Muscle layer of colon (tissue), 2 donors: ENCODE measurements around the gene MEIS2.

ENCODE experiments used
- H3K27ac ChIP-seq: one replicate; pipeline ENCODE4 v1.7.0; 2013; ENCODE audit warnings: low read depth, mild to moderate bottlenecking, low read length, moderate library complexity
- H3K27me3 ChIP-seq, 2 donors: one replicate each; pipeline ENCODE4 v1.7.0; 2013; ENCODE audit warnings: low read length in 2 of 2, mild to moderate bottlenecking in 2 of 2; ENCODE audit not compliant: insufficient read depth in 2 of 2, control insufficient read depth in 1 of 2
- H3K36me3 ChIP-seq: one replicate; pipeline ENCODE4 v1.7.0; 2013; ENCODE audit warnings: mild to moderate bottlenecking, low read length; ENCODE audit not compliant: insufficient read depth
- H3K4me1 ChIP-seq: one replicate; pipeline ENCODE4 v1.7.0; 2013; ENCODE audit warnings: mild to moderate bottlenecking, low read length; ENCODE audit not compliant: insufficient read depth
- H3K4me3 ChIP-seq, 2 donors: one replicate each; pipeline ENCODE4 v1.7.0; 2013; ENCODE audit warnings: low read length in 2 of 2, low read depth in 1 of 2, mild to moderate bottlenecking in 1 of 2, moderate library complexity in 1 of 2
- H3K9ac ChIP-seq: one replicate; pipeline ENCODE4 v1.7.0; 2013; ENCODE audit warnings: low read length
- H3K9me3 ChIP-seq: one replicate; pipeline ENCODE4 v1.7.0; 2013; ENCODE audit warnings: mild to moderate bottlenecking, low read length
- donor health status: abdominal sarcoma.
- donor health status: Adenocarcinoma of cecum.

Gene MEIS2

DNA sequence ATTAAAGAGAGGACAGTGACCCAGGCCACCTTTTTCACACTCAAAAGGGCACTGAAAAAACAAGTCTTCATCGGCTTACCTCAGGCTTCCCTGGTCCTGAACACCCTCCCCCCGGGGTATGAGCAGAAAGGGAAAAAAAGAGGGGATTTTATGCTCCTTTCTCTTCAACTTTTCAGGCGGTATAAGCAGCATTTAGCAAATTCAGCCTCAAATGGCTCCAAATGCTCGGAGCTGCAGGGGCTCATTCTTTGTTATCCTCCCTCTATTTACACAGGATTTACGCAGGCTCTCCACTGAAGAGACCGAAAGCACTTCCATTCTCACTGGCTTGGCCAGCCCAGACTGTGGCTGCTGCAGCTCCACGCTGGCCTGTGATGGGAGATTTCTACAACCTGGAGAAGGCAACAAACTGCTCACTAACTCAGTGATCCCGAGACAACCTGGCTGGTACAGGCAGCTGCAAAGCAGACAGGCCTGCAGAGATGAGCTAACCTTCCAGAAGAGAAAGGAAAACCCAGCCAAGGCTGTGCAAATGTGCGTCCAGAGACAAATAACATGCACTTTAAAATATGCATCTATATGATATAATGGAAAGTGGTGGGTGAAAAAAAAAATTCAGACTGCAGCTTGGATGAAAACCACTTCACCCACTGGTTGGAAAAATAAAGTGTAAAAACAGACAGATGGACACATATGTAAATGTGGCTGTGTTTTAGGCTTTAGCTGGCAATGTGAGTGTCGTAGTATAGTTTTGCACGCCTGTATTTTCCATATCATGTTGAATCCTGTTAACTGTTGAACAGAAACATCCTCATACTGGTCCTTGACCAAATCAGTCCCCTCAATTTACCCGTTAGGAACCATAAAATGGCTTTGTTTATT lies 54.2 kb downstream of the MEIS2 start:
- Histone ChIP-seq H3K4me3 (peak overlapping the region in 1 of 2 donors; percentile 1), H3K36me3 (no peaks in the 10 kb centered on the region), H3K27me3 (no peaks in the 10 kb centered on the region), H3K9me3 (no peaks in the 10 kb centered on the region), H3K27ac (peak overlapping the region; percentile 12), H3K4me1 (peaks cover 42% of the 10 kb centered on the region), H3K9ac (no peak overlapping the region)

DNA sequence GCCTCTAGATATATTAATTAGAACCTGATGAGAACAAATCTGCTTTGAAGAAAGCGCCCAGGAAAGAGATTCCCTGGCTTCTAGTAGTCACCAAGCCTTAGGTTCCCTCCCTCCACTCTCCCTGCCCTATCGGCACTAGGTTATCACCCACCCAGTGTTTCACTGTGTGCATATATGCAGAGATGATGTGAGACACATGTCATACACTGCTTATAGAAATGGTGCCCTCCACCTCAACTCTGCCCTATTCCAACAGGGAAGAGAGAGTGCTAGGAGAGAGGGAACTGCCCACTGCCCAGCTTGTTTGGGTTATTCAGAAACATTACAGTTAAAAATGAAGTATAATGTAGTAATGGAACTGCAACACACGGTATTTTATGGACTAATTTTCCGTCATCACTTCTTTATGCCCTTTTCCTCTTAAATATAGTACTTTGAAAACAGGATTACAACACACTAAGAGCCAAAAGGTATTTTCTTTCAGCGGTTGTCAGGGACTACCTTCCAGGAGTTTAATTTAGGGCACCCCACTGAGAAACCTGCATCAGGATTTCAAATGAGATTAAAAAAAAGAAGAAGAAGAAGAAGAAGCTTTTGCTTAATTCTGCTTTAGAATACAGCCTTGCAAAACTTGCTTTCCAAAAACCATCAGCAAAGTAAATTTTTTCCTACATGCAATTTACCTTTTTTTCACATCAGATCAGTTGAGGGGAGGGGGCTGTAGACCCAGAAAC lies 55.3 kb downstream of the MEIS2 start:
- no peaks in the 10 kb centered on the region for H3K36me3 ChIP-seq
- no peak overlapping the region for H3K9ac ChIP-seq
- no peaks in the 10 kb centered on the region for H3K27me3 ChIP-seq
- H3K4me3 ChIP-seq, result no peak overlapping the region
- no peaks in the 10 kb centered on the region for H3K9me3 ChIP-seq
- no peak overlapping the region for H3K27ac ChIP-seq
- peaks cover 45% of the 10 kb centered on the region for H3K4me1 ChIP-seq

GRCh38 chr15:37041836-37042235 lies 58.5 kb downstream of the MEIS2 start:
- H3K36me3 ChIP-seq, result no peaks in the 10 kb centered on the region
- no peaks in the 10 kb centered on the region for H3K9me3 ChIP-seq
- H3K27me3 ChIP-seq, result no peaks in the 10 kb centered on the region
- no peak overlapping the region for H3K9ac ChIP-seq
- H3K4me3 ChIP-seq, result no peak overlapping the region
- no peak overlapping the region for H3K27ac ChIP-seq
- peaks cover 63% of the 10 kb centered on the region for H3K4me1 ChIP-seq

DNA sequence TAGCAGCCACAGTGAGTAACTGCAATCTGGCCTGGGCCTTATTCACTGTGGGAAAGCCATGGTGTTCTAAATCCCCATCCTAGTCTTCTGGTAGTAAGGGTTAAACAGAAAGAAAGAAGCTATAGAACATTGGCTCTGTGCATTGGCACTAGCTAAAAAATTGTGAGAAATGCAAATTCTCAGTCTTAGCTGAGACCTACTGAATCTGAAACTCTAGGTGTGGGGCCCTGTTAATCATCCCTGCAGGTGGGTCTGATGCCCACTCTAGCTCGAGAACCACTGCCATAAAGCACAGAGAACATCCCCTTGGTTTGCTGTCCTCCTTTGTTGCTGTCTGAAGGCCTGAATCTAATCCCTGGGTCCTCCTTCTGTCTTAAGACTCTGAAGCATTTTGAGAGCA lies 59.3 kb downstream of the MEIS2 start:
- H3K36me3 ChIP-seq, result peaks cover 7% of the 10 kb centered on the region
- H3K9ac ChIP-seq, result no peak overlapping the region
- H3K4me3 ChIP-seq, result no peak overlapping the region
- peaks cover 64% of the 10 kb centered on the region for H3K4me1 ChIP-seq
- no peaks in the 10 kb centered on the region for H3K27me3 ChIP-seq
- no peak overlapping the region for H3K27ac ChIP-seq
- H3K9me3 ChIP-seq, result no peaks in the 10 kb centered on the region

DNA sequence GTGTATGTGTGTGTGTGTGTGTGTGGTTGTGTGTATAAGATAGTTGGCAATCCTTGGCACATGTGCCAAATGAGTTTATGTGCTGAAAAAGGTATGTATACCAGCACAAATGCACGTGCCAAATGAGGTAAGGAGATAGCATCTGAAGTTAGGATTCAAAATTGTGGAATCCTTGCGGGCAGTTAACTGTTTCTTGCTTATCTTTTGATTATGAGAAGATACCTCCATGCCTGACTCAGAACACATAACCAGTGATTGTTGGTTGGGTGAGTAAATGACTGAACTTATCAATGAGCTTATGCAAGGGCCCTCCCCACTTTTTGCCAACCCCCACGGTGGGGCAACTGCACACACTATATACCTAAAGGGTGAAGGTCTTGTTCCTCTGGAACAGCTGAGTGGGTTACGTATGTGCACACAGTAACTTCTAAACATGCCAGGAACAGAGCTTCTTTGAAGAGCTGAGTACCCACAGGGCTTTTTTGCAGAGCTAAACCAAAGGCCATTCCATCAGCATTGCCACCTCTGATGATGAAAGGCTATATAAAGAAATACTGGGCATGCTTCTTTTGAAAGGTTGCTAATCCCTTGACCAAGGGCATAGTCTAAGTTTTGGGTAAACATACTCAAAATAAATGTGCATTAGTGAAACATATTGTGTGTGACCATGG lies 60.1 kb downstream of the MEIS2 start:
- Histone ChIP-seq H3K36me3 (peaks cover 14% of the 10 kb centered on the region), H3K9ac (no peak overlapping the region), H3K4me3 (no peak overlapping the region), H3K9me3 (no peaks in the 10 kb centered on the region), H3K27me3 (no peaks in the 10 kb centered on the region), H3K27ac (no peak overlapping the region), H3K4me1 (peaks cover 64% of the 10 kb centered on the region)

- Histone ChIP-seq H3K9ac (no peak overlapping the region), H3K4me3 (no peak overlapping the region), H3K36me3 (peaks cover 14% of the 10 kb centered on the region), H3K4me1 (peaks cover 74% of the 10 kb centered on the region), H3K27me3 (no peaks in the 10 kb centered on the region), H3K27ac (no peak overlapping the region), H3K9me3 (no peaks in the 10 kb centered on the region)
These were observed 61.6 kb downstream of the MEIS2 start for GRCh38 chr15:37038716-37039106.

DNA sequence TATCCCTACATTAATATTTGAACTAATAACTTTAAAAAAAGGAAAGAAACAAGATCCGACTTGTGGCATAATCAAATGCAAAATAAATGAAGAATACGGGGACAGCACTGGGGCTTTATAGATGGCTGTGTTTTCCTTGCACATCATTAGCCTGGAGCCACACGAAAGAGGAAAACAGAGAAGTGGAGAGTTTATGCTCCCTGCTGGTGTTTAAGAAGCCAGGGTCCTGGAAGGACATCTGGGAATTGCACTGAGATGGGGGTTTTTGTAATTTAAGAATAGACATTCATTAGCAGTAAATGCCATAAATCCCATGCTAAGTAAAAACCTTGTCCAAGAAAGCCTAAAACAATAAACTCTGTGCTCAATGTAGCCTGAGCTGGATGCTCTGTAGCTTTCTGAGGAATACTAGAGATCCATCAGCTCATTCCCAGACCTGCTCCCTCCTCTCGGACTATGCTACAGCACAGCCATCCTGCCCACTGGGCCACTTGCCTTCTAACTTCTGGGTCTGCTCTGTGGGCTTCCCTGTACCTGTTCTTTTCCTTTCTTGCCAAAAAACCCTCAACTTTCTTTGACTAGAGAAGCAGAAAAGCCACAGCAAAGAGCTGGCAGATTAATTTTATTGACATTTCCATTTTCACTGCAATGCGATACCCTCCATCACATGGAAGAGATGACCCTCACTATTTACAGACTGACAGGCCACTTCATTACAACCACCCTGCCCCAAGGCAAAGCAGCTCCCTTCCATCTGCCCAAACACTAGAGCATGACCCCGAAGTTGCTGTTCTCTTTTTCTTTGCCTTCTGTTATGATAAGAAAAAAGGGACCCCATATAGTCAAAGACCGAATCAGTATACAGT lies 62.3 kb downstream of the MEIS2 start:
- no peak overlapping the region for H3K9ac ChIP-seq
- H3K27me3 ChIP-seq, result no peaks in the 10 kb centered on the region
- no peak overlapping the region for H3K27ac ChIP-seq
- H3K4me1 ChIP-seq, result peaks cover 76% of the 10 kb centered on the region
- peaks cover 14% of the 10 kb centered on the region for H3K36me3 ChIP-seq
- H3K9me3 ChIP-seq, result no peaks in the 10 kb centered on the region
- no peak overlapping the region for H3K4me3 ChIP-seq

GRCh38 chr15:37037071-37037655 lies 63.2 kb downstream of the MEIS2 start:
- Histone ChIP-seq H3K4me1 (peaks cover 78% of the 10 kb centered on the region), H3K4me3 (no peak overlapping the region), H3K27ac (no peak overlapping the region), H3K27me3 (no peaks in the 10 kb centered on the region), H3K9ac (no peak overlapping the region), H3K36me3 (peaks cover 14% of the 10 kb centered on the region), H3K9me3 (no peaks in the 10 kb centered on the region)

DNA sequence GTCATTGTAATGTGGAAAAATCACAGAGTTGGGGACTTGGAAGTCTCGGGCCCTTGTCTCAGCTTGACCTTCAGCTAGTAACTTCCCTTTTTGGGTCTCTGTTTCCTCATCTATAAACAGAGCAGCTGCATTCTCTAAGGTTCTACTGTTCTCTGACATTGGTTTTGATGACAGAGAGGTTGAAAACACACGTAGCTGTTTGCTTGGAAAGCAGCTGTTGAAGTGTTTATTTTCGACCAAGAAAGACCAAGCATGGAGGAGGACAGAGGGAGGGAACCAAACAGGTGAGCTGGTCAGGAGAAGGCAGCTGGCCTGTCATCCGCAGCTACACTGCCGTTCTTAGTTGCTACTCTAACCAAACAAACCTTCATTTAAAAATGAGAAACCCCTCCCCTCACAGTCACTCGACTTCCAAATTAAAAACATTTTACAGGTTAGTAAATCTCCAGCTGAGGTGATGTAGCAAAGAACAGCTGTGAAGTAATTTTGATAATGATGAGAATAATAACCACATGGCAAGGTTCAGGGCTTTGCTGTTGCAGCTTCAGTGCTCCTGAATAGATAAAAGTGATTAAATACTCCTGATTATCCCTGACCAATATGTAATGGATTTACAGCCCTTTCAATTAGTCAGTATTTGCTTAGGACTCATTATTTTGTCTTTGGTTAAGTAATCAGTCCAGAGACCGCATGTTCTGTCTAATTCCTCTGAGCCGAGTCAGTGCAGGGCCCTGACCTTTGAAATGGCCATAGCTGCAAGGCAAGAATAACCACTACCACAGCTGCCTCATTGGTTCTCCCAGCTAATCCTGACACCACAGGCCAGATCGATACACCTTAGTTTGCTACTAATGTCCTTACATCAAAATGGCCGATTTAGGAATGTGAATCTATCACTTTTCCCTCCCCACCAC lies 65.3 kb downstream of the MEIS2 start:
- H3K27ac ChIP-seq, result peak overlapping the region; percentile 48
- no peak overlapping the region for H3K9ac ChIP-seq
- peaks cover 78% of the 10 kb centered on the region for H3K4me1 ChIP-seq

DNA sequence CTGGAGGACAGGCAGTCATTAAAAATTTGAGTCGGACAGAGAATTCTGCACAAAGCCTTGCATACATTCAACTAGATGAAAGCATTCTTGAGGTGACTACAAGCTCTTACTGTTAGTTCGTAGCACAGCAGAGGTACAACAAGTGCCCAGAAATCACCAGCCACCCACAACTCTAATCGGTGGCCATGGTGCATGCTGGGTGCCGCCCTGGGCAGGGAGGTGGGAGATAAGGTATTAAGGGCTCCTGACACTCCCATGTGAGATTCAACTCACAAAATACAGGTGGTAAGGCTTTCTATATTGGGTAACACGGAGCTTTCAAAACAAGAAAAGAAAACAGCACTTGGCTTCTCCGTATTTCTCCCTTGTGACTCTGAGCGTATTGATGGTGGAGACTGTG lies 66.0 kb downstream of the MEIS2 start:
- H3K4me1 ChIP-seq, result peaks cover 80% of the 10 kb centered on the region
- peaks cover 14% of the 10 kb centered on the region for H3K36me3 ChIP-seq
- H3K27me3 ChIP-seq, result no peaks in the 10 kb centered on the region
- H3K9ac ChIP-seq, result no peak overlapping the region
- H3K9me3 ChIP-seq, result no peaks in the 10 kb centered on the region
- no peak overlapping the region for H3K4me3 ChIP-seq
- H3K27ac ChIP-seq, result peak overlapping the region; percentile 48

More for the DNA sequence above, 65.3 kb downstream of the MEIS2 start:
- Histone ChIP-seq H3K9me3 (no peaks in the 10 kb centered on the region), H3K27me3 (no peaks in the 10 kb centered on the region), H3K4me3 (no peak overlapping the region), H3K36me3 (peaks cover 14% of the 10 kb centered on the region)
